Astrocyte (in vitro differentiated cells and primary cell): Measurements from ENCODE around the gene MYO1F.

Experiments
- EZH2 ChIP-seq: IDR thresholded peaks from 2 replicates; pipeline ENCODE4 v1.6.1; 2012; ENCODE audit warnings: mild to moderate bottlenecking, low read length, inconsistent platforms; ENCODE audit not compliant: insufficient read depth
- TF ChIP-seq, protein P1 (sequence below): IDR thresholded peaks from 2 replicates; pipeline ENCODE4 v1.5.1; 2011; ENCODE audit warnings: low read depth, mild to moderate bottlenecking, inconsistent platforms, low read length, moderate library complexity; ENCODE audit not compliant: insufficient read depth

DNA sequence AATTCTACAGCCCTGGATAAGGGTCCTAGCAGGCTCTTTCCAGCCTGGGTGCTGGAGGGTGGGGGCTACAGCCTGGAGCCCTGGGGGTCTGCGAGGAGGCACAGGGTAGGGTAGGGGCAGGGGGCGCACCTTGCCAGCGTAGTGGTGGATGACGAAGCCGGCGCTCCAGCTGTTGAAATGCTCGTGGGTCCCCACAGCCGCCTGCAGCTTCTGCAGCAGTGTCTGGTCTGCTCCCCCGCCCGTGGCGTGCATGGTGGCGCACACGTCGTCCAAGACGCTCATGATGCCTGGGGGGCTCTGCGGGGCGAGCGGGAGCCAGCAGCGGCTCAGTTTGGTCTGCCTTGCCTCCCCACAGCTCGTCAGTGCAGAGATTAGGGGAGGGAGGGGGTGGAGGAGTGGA lies 33.1 kb downstream of the MYO1F start:
- TF ChIP-seq, protein P1, sequence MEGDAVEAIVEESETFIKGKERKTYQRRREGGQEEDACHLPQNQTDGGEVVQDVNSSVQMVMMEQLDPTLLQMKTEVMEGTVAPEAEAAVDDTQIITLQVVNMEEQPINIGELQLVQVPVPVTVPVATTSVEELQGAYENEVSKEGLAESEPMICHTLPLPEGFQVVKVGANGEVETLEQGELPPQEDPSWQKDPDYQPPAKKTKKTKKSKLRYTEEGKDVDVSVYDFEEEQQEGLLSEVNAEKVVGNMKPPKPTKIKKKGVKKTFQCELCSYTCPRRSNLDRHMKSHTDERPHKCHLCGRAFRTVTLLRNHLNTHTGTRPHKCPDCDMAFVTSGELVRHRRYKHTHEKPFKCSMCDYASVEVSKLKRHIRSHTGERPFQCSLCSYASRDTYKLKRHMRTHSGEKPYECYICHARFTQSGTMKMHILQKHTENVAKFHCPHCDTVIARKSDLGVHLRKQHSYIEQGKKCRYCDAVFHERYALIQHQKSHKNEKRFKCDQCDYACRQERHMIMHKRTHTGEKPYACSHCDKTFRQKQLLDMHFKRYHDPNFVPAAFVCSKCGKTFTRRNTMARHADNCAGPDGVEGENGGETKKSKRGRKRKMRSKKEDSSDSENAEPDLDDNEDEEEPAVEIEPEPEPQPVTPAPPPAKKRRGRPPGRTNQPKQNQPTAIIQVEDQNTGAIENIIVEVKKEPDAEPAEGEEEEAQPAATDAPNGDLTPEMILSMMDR: no peak
- no peak for TF ChIP-seq EZH2
